Pericardium fibroblast (primary cell): ENCODE data around the gene CATSPERB. TPM values are rescaled to one million over a fixed set of nuclear protein-coding genes. Genes with fewer than 3 reads are reported as not detected.

Experiments used
- total RNA-seq: library from RNA; depleted of rRNA; stranded (reverse); fragments of >200 nt; gene quantifications from 2 replicates; pipeline ENCODE4 v1.2.3, GENCODE V29; 2015

Gene CATSPERB
- not detected in 2 replicates for total RNA-seq

GRCh38 chr14:91731986-91732385 lies at the start of gene CATSPERB:
Gene CATSPERB, minus strand, starts transcription at chr14:91732086. Its CDS starts 2,607 bp downstream, at chr14:91729479.

Other genes starting within 250 kb of the CATSPERB start
- gene PPP4R3A, start 221.8 kb downstream of the CATSPERB start, total RNA-seq: 24.5 and 29.5 TPM in 2 replicates
- gene TC2N, start 135.4 kb upstream of the CATSPERB start, total RNA-seq: 1.0 and 1.5 TPM in 2 replicates
- 169 and 544 TPM in 2 replicates for gene FBLN5, start 215.6 kb upstream of the CATSPERB start, total RNA-seq